Adrenal gland (tissue), 5 donors: ENCODE measurements around the gene SLC5A11.

Experiments
- CTCF ChIP-seq, 6 experiments: fragments of 450-650 bp in 4 of 6; fragments of 200-600 bp in 2 of 6; sonication (generic) in 1 of 6; IDR thresholded peaks; 1 replicate in 5 of 6; 2 replicates in 1 of 6; pipeline versions ENCODE4 v1.5.1 to v1.8.0; 2016 to 2021; ENCODE audit warnings: antibody characterized with exemption in 6 of 6, mild to moderate bottlenecking in 2 of 6, moderate library complexity in 1 of 6
- POLR2A ChIP-seq, 2 donors: fragments of 450-650 bp; IDR thresholded peaks; one replicate each; pipeline ENCODE4 v1.6.1; 2017; ENCODE audit warnings: antibody characterized with exemption in 2 of 2, mild to moderate bottlenecking in 2 of 2, moderate library complexity in 1 of 2
- donor health status: DM: no; HTN: no; CAD: no.

GRCh38 chr16:24810951-24811843 is 34.6 kb upstream of the SLC5A11 start:
- TF ChIP-seq POLR2A (IDR thresholded peaks at IDR 0.05) (no peak), CTCF (IDR thresholded peaks at IDR 0.05) (no peak)
